Brain microvascular endothelial cell (primary cell): Measurements from ENCODE around the gene PTPN2.

Experiments used
- DNase-seq: peaks from one replicate; pipeline ENCODE4 v3.0.0-alpha.2; 2020
- H3K27ac ChIP-seq: fragments of 250-450 bp; sonication (Bioruptor Pico); 2 replicates; pipeline ENCODE4 v1.5.1; 2020; ENCODE audit warnings: mild to moderate bottlenecking, moderate library complexity
- H3K27me3 ChIP-seq: fragments of 250-450 bp; sonication (Bioruptor Pico); replicated peaks from 2 replicates; pipeline ENCODE4 v1.5.1; 2020; ENCODE audit warnings: mild to moderate bottlenecking
- H3K36me3 ChIP-seq: fragments of 250-450 bp; sonication (Bioruptor Pico); replicated peaks from 2 replicates; pipeline ENCODE4 v1.5.1; 2020; ENCODE audit warnings: mild to moderate bottlenecking
- H3K4me3 ChIP-seq: 2 replicates; pipeline ENCODE4 v1.5.1; 2011; ENCODE audit warnings: low read depth, mild to moderate bottlenecking, control low read depth, low read length, moderate library complexity
- CTCF ChIP-seq: IDR thresholded peaks from 2 replicates; pipeline ENCODE4 v1.5.1; 2011; ENCODE audit warnings: low read depth, mild to moderate bottlenecking, moderate library complexity, low read length, control low read depth, inconsistent platforms; ENCODE audit errors: missing control alignments
- in situ Hi-C: cut with HindIII; loops from 2 replicates; pipeline ENCODE4 v1.10.0; 2017; ENCODE audit warnings: low sequenced_read_pairs, low pct_ligation_motif_present

The PTPN2 gene

GRCh38 chr18:12772111-12772510 lies 111.9 kb downstream of the PTPN2 start:
- no peak for DNase-seq
- in situ Hi-C loops, result no loop called here

GRCh38 chr18:12770469-12771219 lies 113.4 kb downstream of the PTPN2 start:
- Histone ChIP-seq H3K4me3 (no peak overlapping the region), H3K36me3 (no peaks in the 10 kb centered on the region), H3K27ac (no peak overlapping the region), H3K27me3 (no peaks in the 10 kb centered on the region)
- in situ Hi-C loops, result no loop called here
- no peak for TF ChIP-seq CTCF
- DNase-seq, result no peak

More at GRCh38 chr18:12772111-12772510, 111.9 kb downstream of the PTPN2 start:
- no peaks in the 10 kb centered on the region for H3K27me3 ChIP-seq
- H3K27ac ChIP-seq, result no peak overlapping the region
- H3K4me3 ChIP-seq, result no peak overlapping the region
- no peaks in the 10 kb centered on the region for H3K36me3 ChIP-seq
- TF ChIP-seq CTCF, result no peak

GRCh38 chr18:12769644-12770440 lies 114.2 kb downstream of the PTPN2 start:
- Histone ChIP-seq H3K27me3 (no peaks in the 10 kb centered on the region), H3K36me3 (no peaks in the 10 kb centered on the region), H3K27ac (no peak overlapping the region), H3K4me3 (no peak overlapping the region)
- DNase-seq, result peak; percentile 40
- in situ Hi-C loops, result no loop called here
- TF ChIP-seq CTCF, result no peak

GRCh38 chr18:12769136-12769535 lies 114.9 kb downstream of the PTPN2 start:
- no peak for DNase-seq
- no peaks in the 10 kb centered on the region for H3K27me3 ChIP-seq
- H3K4me3 ChIP-seq, result no peak overlapping the region
- H3K27ac ChIP-seq, result no peak overlapping the region
- no peaks in the 10 kb centered on the region for H3K36me3 ChIP-seq
- no peak for TF ChIP-seq CTCF
- in situ Hi-C loops, result no loop called here

GRCh38 chr18:12768625-12769024 lies 115.4 kb downstream of the PTPN2 start:
- Histone ChIP-seq H3K27ac (no peak overlapping the region), H3K36me3 (no peaks in the 10 kb centered on the region), H3K4me3 (no peak overlapping the region), H3K27me3 (no peaks in the 10 kb centered on the region)
- in situ Hi-C loops, result no loop called here
- peak; percentile 61 for DNase-seq
- no peak for TF ChIP-seq CTCF
